GM23338 (cell line): Measurements from ENCODE around the gene AP4M1. TPM values are rescaled to one million over a fixed set of nuclear protein-coding genes. Genes with fewer than 3 reads are reported as not detected.

Source experiments
- ATAC-seq: fragments of 200-7000 bp; cut with Tn5 transposase; 3 replicates; pipeline ENCODE4 v1.9.1; 2020
- DNase-seq: peaks from one replicate; pipeline ENCODE4 v3.0.0-alpha.2; 2015; ENCODE audit warnings: low spot score
- H2AFZ ChIP-seq: fragments of 200-600 bp; sonication (generic); 2 replicates; pipeline ENCODE4 v1.8.0; 2016; ENCODE audit warnings: antibody characterized with exemption, mild to moderate bottlenecking, moderate library complexity
- H3F3A ChIP-seq: fragments of 200-600 bp; sonication (generic); replicated peaks from 2 replicates; pipeline ENCODE4 v1.8.0; 2017; ENCODE audit warnings: antibody characterized with exemption, mixed run types, low read depth
- H3K27ac ChIP-seq: fragments of 200-600 bp; sonication (generic); 2 replicates; pipeline ENCODE4 v1.6.1; 2016; ENCODE audit warnings: low read depth
- H3K27me3 ChIP-seq: fragments of 200-600 bp; sonication (generic); 2 replicates; pipeline ENCODE4 v1.8.0; 2016; ENCODE audit warnings: mild to moderate bottlenecking, mixed run types, moderate library complexity; ENCODE audit not compliant: insufficient read depth
- H3K36me3 ChIP-seq: fragments of 200-600 bp; sonication (generic); 2 replicates; pipeline ENCODE4 v1.8.0; 2016; ENCODE audit warnings: mild to moderate bottlenecking; ENCODE audit not compliant: insufficient read depth
- H3K4me1 ChIP-seq: fragments of 200-600 bp; sonication (generic); 2 replicates; pipeline ENCODE4 v1.8.0; 2016; ENCODE audit warnings: mild to moderate bottlenecking, moderate library complexity; ENCODE audit not compliant: insufficient read depth
- H3K4me2 ChIP-seq: fragments of 200-600 bp; sonication (generic); 2 replicates; pipeline ENCODE4 v1.7.1; 2017; ENCODE audit warnings: mixed run types
- H3K4me3 ChIP-seq: fragments of 200-600 bp; sonication (generic); 2 replicates; pipeline ENCODE4 v1.6.1; 2016; ENCODE audit warnings: mixed run types
- H3K79me2 ChIP-seq: fragments of 200-600 bp; sonication (generic); replicated peaks from 2 replicates; pipeline ENCODE4 v1.8.0; 2017; ENCODE audit warnings: mild to moderate bottlenecking; ENCODE audit not compliant: insufficient read depth
- H3K9me2 ChIP-seq: fragments of 200-600 bp; sonication (generic); 2 replicates; pipeline ENCODE4 v1.8.0; 2017; ENCODE audit not compliant: insufficient read depth
- H4K20me1 ChIP-seq: fragments of 200-600 bp; sonication (generic); replicated peaks from 2 replicates; pipeline ENCODE4 v1.8.0; 2017; ENCODE audit warnings: mild to moderate bottlenecking; ENCODE audit not compliant: insufficient read depth
- H3K27ac Mint-ChIP-seq: 2 replicates; pipeline ENCODE4 v1.8.0; 2020; ENCODE audit warnings: inconsistent platforms, mild to moderate bottlenecking, moderate library complexity, mixed read lengths
- H3K27me3 Mint-ChIP-seq: 3 replicates; pipeline ENCODE4 v1.8.0; 2022; ENCODE audit warnings: low read depth, mild to moderate bottlenecking, moderate library complexity, mixed read lengths, inconsistent platforms; ENCODE audit not compliant: insufficient read depth, poor library complexity
- H3K36me3 Mint-ChIP-seq: 3 replicates; pipeline ENCODE4 v1.8.0; 2021; ENCODE audit warnings: low read depth, mild to moderate bottlenecking, inconsistent platforms, moderate library complexity, mixed read lengths
- H3K4me1 Mint-ChIP-seq: 3 replicates; pipeline ENCODE4 v1.8.0; 2020; ENCODE audit warnings: mild to moderate bottlenecking, inconsistent platforms, mixed read lengths
- H3K4me3 Mint-ChIP-seq: 3 replicates; pipeline ENCODE4 v1.8.0; 2021; ENCODE audit warnings: moderate library complexity, mild to moderate bottlenecking, inconsistent platforms, mixed read lengths
- H3K9me3 Mint-ChIP-seq: 3 replicates; pipeline ENCODE4 v1.8.0; 2020; ENCODE audit warnings: moderate library complexity, mild to moderate bottlenecking, inconsistent platforms, mixed read lengths
- CREB1 ChIP-seq: fragments of 250-450 bp; sonication (Bioruptor Pico); IDR thresholded peaks from 2 replicates; pipeline ENCODE4 v1.5.0; 2020; ENCODE audit warnings: low read depth, mild to moderate bottlenecking, moderate library complexity
- EZH2 ChIP-seq: fragments of 200-600 bp; sonication (generic); IDR thresholded peaks from one replicate; pipeline ENCODE4 v1.8.0; 2017; ENCODE audit warnings: antibody characterized with exemption, mild to moderate bottlenecking, low read depth; ENCODE audit not compliant: unreplicated experiment
- EZH2phosphoT487 ChIP-seq: fragments of 200-600 bp; sonication (generic); IDR thresholded peaks from one replicate; pipeline ENCODE4 v1.8.1; 2018; ENCODE audit warnings: antibody characterized with exemption; ENCODE audit not compliant: unreplicated experiment
- JUNB ChIP-seq: IDR thresholded peaks from one replicate; pipeline ENCODE4 v1.6.1; 2016; ENCODE audit warnings: antibody characterized with exemption; ENCODE audit not compliant: unreplicated experiment
- NANOG ChIP-seq: IDR thresholded peaks from 2 replicates; pipeline ENCODE4 v1.6.1; 2016; ENCODE audit warnings: antibody characterized with exemption, borderline replicate concordance
- POLR2AphosphoS5 ChIP-seq: IDR thresholded peaks from 2 replicates; pipeline ENCODE4 v1.6.1; 2016; ENCODE audit warnings: antibody characterized with exemption, low read depth
- STAT1 ChIP-seq: IDR thresholded peaks from one replicate; pipeline ENCODE4 v1.6.1; 2016; ENCODE audit warnings: antibody characterized with exemption; ENCODE audit not compliant: unreplicated experiment
- ZNF114 ChIP-seq: fragments of 250-450 bp; sonication (Bioruptor Pico); IDR thresholded peaks from 2 replicates; pipeline ENCODE4 v1.5.0; 2020; ENCODE audit warnings: mild to moderate bottlenecking, moderate library complexity
- ZNF331 ChIP-seq: fragments of 250-450 bp; sonication (Bioruptor Pico); IDR thresholded peaks from 2 replicates; pipeline ENCODE4 v1.5.0; 2020; ENCODE audit warnings: low read depth, mild to moderate bottlenecking, moderate library complexity
- polyA plus RNA-seq: library from polyadenylated mRNA; unstranded; fragments of >200 nt; fragmentation: Nextera tagmentation; extraction: Ambion mirVana; gene quantifications from 2 replicates; pipeline ENCODE4 v1.2.1, GENCODE V29; 2016
- total RNA-seq: library from RNA; depleted of rRNA; stranded (reverse); fragments of >200 nt; shearing (Covaris generic); gene quantifications from 2 replicates; pipeline ENCODE4 v1.2.3, GENCODE V29; 2014
- TF ChIP-seq, protein P1 (sequence below), 2 experiments: fragments of 200-600 bp in 1 of 2; sonication (generic) in 1 of 2; conservative IDR thresholded peaks; 2 replicates each; pipeline versions ENCODE4 v1.5.1 to v1.6.1; 2016 to 2017; ENCODE audit warnings: antibody characterized with exemption in 2 of 2, low read depth in 2 of 2, mild to moderate bottlenecking in 2 of 2, moderate library complexity in 1 of 2
- TF ChIP-seq, protein P2 (sequence below): IDR thresholded peaks from 2 replicates; pipeline ENCODE4 v1.6.1; 2016; ENCODE audit warnings: antibody characterized with exemption
- TF ChIP-seq, protein P3 (sequence below): fragments of 250-450 bp; sonication (Bioruptor Pico); IDR thresholded peaks from 2 replicates; pipeline ENCODE4 v1.5.0; 2020; ENCODE audit warnings: mild to moderate bottlenecking, moderate library complexity
- TF ChIP-seq, protein P4 (sequence below): IDR thresholded peaks from one replicate; pipeline ENCODE4 v1.6.1; 2018; ENCODE audit warnings: antibody characterized with exemption; ENCODE audit not compliant: unreplicated experiment

Gene AP4M1
- total and polyA plus RNA-seq, 2 experiments from 2014 or later = 9.5 to 13.3 TPM

DNA sequence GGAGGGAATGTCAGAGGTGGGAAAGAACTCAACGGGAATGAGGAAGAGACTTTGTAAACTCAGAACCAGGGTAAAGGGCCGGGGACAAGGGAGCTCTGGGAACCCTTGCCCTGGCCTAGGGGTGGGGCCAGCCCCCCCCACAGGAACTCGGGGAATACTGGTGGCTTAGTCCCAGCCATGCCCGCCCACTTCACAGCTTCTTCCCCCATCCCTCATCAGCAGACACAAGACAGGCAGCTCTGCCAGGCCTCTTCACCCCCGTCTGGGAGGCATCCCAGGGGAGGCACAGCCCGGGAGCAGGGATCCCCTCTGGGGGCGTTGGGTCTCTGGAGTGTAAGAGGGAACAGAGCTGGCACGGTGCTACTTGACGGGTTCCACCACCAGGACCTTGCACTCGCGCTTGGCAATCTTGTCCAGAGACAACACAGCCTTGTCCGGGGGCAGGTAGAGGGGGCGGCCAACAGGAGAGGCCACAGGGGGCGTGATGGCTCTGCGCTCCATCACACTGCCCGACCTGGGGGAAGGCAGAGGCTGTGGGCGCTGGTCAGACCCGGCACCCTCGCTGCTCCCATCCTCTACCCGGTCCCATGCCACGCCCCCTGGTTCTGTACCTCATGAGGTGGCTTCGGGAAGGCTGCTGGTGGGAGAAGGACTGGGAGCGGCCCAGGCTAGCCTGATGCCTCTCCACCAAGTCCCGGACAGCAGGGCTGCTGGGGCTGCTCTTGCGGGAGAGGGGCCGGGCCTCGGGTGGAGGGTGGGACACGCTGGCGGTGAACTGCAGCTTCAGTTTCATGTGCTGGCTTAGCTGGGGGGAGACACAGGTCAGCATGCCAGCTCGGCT lies 53.4 kb downstream of the AP4M1 start:
- peaks cover 25% of the 10 kb centered on the region for H3K27me3 Mint-ChIP-seq
- H3K79me2 ChIP-seq = peaks cover 20% of the 10 kb centered on the region
- H3K36me3 ChIP-seq = no peaks in the 10 kb centered on the region
- no peak overlapping the region for H3K4me3 ChIP-seq
- H3K4me2 ChIP-seq = no peak overlapping the region
- DNase-seq (no peak), ATAC-seq (no peak)
- H3K4me1 ChIP-seq = peaks cover 13% of the 10 kb centered on the region
- peaks cover 39% of the 10 kb centered on the region for H3F3A ChIP-seq
- no peak overlapping the region for H3K27ac Mint-ChIP-seq
- H4K20me1 ChIP-seq = peaks cover 14% of the 10 kb centered on the region
- no peaks in the 10 kb centered on the region for H3K9me3 Mint-ChIP-seq
- no peak overlapping the region; the same call in 2 of the 3 replicates for H3K4me3 Mint-ChIP-seq
- no peak overlapping the region for H3K27ac ChIP-seq
- no peak overlapping the region for H2AFZ ChIP-seq
- no peaks in the 10 kb centered on the region for H3K27me3 ChIP-seq
- TF ChIP-seq STAT1 (no peak), CREB1 (CRISPR knock-in tag) (no peak), JUNB (no peak), POLR2AphosphoS5 (no peak; the same call in 1 of the 2 replicates), ZNF331 (CRISPR knock-in tag) (no peak), EZH2 (no peak), NANOG (no peak), ZNF114 (CRISPR knock-in tag) (no peak), EZH2phosphoT487 (no peak)
- TF ChIP-seq, protein P1, sequence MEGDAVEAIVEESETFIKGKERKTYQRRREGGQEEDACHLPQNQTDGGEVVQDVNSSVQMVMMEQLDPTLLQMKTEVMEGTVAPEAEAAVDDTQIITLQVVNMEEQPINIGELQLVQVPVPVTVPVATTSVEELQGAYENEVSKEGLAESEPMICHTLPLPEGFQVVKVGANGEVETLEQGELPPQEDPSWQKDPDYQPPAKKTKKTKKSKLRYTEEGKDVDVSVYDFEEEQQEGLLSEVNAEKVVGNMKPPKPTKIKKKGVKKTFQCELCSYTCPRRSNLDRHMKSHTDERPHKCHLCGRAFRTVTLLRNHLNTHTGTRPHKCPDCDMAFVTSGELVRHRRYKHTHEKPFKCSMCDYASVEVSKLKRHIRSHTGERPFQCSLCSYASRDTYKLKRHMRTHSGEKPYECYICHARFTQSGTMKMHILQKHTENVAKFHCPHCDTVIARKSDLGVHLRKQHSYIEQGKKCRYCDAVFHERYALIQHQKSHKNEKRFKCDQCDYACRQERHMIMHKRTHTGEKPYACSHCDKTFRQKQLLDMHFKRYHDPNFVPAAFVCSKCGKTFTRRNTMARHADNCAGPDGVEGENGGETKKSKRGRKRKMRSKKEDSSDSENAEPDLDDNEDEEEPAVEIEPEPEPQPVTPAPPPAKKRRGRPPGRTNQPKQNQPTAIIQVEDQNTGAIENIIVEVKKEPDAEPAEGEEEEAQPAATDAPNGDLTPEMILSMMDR (conservative IDR thresholded peaks at IDR 0.05; ENCODE audit: low read depth in 2 of 2) = no peak
- TF ChIP-seq, protein P2, sequence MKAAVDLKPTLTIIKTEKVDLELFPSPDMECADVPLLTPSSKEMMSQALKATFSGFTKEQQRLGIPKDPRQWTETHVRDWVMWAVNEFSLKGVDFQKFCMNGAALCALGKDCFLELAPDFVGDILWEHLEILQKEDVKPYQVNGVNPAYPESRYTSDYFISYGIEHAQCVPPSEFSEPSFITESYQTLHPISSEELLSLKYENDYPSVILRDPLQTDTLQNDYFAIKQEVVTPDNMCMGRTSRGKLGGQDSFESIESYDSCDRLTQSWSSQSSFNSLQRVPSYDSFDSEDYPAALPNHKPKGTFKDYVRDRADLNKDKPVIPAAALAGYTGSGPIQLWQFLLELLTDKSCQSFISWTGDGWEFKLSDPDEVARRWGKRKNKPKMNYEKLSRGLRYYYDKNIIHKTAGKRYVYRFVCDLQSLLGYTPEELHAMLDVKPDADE = no peak
- TF ChIP-seq, protein P3, sequence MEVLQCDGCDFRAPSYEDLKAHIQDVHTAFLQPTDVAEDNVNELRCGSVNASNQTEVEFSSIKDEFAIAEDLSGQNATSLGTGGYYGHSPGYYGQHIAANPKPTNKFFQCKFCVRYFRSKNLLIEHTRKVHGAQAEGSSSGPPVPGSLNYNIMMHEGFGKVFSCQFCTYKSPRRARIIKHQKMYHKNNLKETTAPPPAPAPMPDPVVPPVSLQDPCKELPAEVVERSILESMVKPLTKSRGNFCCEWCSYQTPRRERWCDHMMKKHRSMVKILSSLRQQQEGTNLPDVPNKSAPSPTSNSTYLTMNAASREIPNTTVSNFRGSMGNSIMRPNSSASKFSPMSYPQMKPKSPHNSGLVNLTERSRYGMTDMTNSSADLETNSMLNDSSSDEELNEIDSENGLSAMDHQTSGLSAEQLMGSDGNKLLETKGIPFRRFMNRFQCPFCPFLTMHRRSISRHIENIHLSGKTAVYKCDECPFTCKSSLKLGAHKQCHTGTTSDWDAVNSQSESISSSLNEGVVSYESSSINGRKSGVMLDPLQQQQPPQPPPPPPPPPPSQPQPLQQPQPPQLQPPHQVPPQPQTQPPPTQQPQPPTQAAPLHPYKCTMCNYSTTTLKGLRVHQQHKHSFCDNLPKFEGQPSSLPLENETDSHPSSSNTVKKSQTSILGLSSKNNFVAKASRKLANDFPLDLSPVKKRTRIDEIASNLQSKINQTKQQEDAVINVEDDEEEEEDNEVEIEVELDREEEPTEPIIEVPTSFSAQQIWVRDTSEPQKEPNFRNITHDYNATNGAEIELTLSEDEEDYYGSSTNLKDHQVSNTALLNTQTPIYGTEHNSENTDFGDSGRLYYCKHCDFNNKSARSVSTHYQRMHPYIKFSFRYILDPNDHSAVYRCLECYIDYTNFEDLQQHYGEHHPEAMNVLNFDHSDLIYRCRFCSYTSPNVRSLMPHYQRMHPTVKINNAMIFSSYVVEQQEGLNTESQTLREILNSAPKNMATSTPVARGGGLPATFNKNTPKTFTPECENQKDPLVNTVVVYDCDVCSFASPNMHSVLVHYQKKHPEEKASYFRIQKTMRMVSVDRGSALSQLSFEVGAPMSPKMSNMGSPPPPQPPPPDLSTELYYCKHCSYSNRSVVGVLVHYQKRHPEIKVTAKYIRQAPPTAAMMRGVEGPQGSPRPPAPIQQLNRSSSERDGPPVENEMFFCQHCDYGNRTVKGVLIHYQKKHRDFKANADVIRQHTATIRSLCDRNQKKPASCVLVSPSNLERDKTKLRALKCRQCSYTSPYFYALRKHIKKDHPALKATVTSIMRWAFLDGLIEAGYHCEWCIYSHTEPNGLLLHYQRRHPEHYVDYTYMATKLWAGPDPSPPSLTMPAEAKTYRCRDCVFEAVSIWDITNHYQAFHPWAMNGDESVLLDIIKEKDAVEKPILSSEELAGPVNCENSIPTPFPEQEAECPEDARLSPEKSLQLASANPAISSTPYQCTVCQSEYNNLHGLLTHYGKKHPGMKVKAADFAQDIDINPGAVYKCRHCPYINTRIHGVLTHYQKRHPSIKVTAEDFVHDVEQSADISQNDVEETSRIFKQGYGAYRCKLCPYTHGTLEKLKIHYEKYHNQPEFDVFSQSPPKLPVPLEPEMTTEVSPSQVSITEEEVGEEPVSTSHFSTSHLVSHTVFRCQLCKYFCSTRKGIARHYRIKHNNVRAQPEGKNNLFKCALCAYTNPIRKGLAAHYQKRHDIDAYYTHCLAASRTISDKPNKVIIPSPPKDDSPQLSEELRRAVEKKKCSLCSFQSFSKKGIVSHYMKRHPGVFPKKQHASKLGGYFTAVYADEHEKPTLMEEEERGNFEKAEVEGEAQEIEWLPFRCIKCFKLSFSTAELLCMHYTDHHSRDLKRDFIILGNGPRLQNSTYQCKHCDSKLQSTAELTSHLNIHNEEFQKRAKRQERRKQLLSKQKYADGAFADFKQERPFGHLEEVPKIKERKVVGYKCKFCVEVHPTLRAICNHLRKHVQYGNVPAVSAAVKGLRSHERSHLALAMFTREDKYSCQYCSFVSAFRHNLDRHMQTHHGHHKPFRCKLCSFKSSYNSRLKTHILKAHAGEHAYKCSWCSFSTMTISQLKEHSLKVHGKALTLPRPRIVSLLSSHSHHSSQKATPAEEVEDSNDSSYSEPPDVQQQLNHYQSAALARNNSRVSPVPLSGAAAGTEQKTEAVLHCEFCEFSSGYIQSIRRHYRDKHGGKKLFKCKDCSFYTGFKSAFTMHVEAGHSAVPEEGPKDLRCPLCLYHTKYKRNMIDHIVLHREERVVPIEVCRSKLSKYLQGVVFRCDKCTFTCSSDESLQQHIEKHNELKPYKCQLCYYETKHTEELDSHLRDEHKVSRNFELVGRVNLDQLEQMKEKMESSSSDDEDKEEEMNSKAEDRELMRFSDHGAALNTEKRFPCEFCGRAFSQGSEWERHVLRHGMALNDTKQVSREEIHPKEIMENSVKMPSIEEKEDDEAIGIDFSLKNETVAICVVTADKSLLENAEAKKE (CRISPR knock-in tag) = no peak
- TF ChIP-seq, protein P4, sequence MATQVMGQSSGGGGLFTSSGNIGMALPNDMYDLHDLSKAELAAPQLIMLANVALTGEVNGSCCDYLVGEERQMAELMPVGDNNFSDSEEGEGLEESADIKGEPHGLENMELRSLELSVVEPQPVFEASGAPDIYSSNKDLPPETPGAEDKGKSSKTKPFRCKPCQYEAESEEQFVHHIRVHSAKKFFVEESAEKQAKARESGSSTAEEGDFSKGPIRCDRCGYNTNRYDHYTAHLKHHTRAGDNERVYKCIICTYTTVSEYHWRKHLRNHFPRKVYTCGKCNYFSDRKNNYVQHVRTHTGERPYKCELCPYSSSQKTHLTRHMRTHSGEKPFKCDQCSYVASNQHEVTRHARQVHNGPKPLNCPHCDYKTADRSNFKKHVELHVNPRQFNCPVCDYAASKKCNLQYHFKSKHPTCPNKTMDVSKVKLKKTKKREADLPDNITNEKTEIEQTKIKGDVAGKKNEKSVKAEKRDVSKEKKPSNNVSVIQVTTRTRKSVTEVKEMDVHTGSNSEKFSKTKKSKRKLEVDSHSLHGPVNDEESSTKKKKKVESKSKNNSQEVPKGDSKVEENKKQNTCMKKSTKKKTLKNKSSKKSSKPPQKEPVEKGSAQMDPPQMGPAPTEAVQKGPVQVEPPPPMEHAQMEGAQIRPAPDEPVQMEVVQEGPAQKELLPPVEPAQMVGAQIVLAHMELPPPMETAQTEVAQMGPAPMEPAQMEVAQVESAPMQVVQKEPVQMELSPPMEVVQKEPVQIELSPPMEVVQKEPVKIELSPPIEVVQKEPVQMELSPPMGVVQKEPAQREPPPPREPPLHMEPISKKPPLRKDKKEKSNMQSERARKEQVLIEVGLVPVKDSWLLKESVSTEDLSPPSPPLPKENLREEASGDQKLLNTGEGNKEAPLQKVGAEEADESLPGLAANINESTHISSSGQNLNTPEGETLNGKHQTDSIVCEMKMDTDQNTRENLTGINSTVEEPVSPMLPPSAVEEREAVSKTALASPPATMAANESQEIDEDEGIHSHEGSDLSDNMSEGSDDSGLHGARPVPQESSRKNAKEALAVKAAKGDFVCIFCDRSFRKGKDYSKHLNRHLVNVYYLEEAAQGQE = no peak
- H3K9me2 ChIP-seq = no peaks in the 10 kb centered on the region
- peaks cover 33% of the 10 kb centered on the region for H3K4me1 Mint-ChIP-seq
- H3K36me3 Mint-ChIP-seq = peaks cover 64% of the 10 kb centered on the region
